GM12878 (cell line): ENCODE measurements around the gene CACHD1.

ENCODE experiments used
- CBFB ChIP-seq: IDR thresholded peaks from 2 replicates; pipeline ENCODE4 v1.6.1; 2016; ENCODE audit warnings: antibody characterized with exemption, low read depth
- KDM1A ChIP-seq: fragments of 200-600 bp; sonication (generic); IDR thresholded peaks from 2 replicates; pipeline ENCODE4 v1.6.1; 2016; ENCODE audit warnings: borderline replicate concordance
- POLR2A ChIP-seq: IDR thresholded peaks from 2 replicates; pipeline ENCODE4 v1.6.1; 2011; ENCODE audit warnings: low read depth, mild to moderate bottlenecking, low read length
- RELA ChIP-seq: fragments of 450-650 bp; IDR thresholded peaks from 2 replicates; pipeline ENCODE4 v1.8.0; 2014; ENCODE audit warnings: borderline replicate concordance; ENCODE audit not compliant: partially characterized antibody
- RFX5 ChIP-seq: IDR thresholded peaks from 2 replicates; pipeline ENCODE4 v1.6.1; 2011; ENCODE audit warnings: low read depth, low read length, improper control_type of control experiment
- SMC3 ChIP-seq: IDR thresholded peaks from 2 replicates; pipeline ENCODE4 v1.6.1; 2011; ENCODE audit warnings: low read length, improper control_type of control experiment, borderline replicate concordance
- ZBTB33 ChIP-seq: fragments of 450-650 bp; IDR thresholded peaks from 2 replicates; pipeline ENCODE4 v1.6.1; 2017; ENCODE audit warnings: mild to moderate bottlenecking
- TF ChIP-seq, protein P1 (sequence below): fragments of 450-650 bp; IDR thresholded peaks from 2 replicates; pipeline ENCODE4 v1.6.1; 2018; ENCODE audit warnings: mild to moderate bottlenecking, low read depth, moderate library complexity; ENCODE audit not compliant: partially characterized antibody
- TF ChIP-seq, protein P2 (sequence below), 3 experiments: IDR thresholded peaks in 2 of 3; conservative IDR thresholded peaks in 1 of 3; 2 replicates each; pipeline ENCODE4 v1.5.1; 2011; ENCODE audit warnings: low read depth in 3 of 3, low read length in 3 of 3, mild to moderate bottlenecking in 3 of 3, control low read depth in 2 of 3, moderate library complexity in 2 of 3, inconsistent platforms in 1 of 3, mixed read lengths in 1 of 3; ENCODE audit not compliant: control insufficient read depth in 2 of 3, insufficient read depth in 1 of 3; ENCODE audit errors: extremely low read depth in 1 of 3

GRCh38 chr1:64549464-64550239, 79.7 kb downstream of the CACHD1 start:
- TF ChIP-seq RELA (no peak), KDM1A (no peak), RFX5 (no peak), POLR2A (no peak), CBFB (no peak), ZBTB33 (no peak), SMC3 (no peak)
- TF ChIP-seq, protein P1, sequence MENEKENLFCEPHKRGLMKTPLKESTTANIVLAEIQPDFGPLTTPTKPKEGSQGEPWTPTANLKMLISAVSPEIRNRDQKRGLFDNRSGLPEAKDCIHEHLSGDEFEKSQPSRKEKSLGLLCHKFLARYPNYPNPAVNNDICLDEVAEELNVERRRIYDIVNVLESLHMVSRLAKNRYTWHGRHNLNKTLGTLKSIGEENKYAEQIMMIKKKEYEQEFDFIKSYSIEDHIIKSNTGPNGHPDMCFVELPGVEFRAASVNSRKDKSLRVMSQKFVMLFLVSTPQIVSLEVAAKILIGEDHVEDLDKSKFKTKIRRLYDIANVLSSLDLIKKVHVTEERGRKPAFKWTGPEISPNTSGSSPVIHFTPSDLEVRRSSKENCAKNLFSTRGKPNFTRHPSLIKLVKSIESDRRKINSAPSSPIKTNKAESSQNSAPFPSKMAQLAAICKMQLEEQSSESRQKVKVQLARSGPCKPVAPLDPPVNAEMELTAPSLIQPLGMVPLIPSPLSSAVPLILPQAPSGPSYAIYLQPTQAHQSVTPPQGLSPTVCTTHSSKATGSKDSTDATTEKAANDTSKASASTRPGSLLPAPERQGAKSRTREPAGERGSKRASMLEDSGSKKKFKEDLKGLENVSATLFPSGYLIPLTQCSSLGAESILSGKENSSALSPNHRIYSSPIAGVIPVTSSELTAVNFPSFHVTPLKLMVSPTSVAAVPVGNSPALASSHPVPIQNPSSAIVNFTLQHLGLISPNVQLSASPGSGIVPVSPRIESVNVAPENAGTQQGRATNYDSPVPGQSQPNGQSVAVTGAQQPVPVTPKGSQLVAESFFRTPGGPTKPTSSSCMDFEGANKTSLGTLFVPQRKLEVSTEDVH = no peak
- TF ChIP-seq, protein P2, sequence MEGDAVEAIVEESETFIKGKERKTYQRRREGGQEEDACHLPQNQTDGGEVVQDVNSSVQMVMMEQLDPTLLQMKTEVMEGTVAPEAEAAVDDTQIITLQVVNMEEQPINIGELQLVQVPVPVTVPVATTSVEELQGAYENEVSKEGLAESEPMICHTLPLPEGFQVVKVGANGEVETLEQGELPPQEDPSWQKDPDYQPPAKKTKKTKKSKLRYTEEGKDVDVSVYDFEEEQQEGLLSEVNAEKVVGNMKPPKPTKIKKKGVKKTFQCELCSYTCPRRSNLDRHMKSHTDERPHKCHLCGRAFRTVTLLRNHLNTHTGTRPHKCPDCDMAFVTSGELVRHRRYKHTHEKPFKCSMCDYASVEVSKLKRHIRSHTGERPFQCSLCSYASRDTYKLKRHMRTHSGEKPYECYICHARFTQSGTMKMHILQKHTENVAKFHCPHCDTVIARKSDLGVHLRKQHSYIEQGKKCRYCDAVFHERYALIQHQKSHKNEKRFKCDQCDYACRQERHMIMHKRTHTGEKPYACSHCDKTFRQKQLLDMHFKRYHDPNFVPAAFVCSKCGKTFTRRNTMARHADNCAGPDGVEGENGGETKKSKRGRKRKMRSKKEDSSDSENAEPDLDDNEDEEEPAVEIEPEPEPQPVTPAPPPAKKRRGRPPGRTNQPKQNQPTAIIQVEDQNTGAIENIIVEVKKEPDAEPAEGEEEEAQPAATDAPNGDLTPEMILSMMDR (IDR thresholded peaks at IDR 0.05 in 2 of 3, conservative IDR thresholded peaks at IDR 0.05 in 1 of 3; ENCODE audit: control insufficient read depth in 2 of 3, extremely low read depth in 1 of 3, insufficient read depth in 1 of 3, low read depth in 3 of 3, low read length in 3 of 3) = no peak
